GM12878 (cell line): ENCODE data around the gene CTIF. TPM values are rescaled to one million over a fixed set of nuclear protein-coding genes. Genes with fewer than 3 reads are reported as not detected.

ENCODE experiments used
- ATAC-seq: fragments of 200-7000 bp; cut with Tn5 transposase; 3 replicates; pipeline ENCODE4 v1.9.1; 2020; ENCODE audit warnings: mild to moderate bottlenecking, moderate library complexity
- BruUV-seq: library from RNA; stranded (reverse); fragments of 400-500 nt; replicated peaks from 2 replicates; lab custom pipeline; 2021; lab: Mats Ljungman, UMichigan
- CTCF ChIA-PET: fragments of 300-600 bp; sonication (Branson Sonifier 250); formaldehyde crosslinking; extraction: SDS; loops from one replicate; lab custom pipeline; 2021; ENCODE audit warnings: inconsistent platforms; lab: Yijun Ruan, JAX
- POLR2A ChIA-PET: fragments of 350-600 bp; formaldehyde crosslinking; extraction: SDS; loops from one replicate; lab custom pipeline; 2021; ENCODE audit warnings: inconsistent platforms; lab: Charles Lee
- RAD21 ChIA-PET: fragments of 300-600 bp; sonication (Branson Sonifier 250); formaldehyde crosslinking; loops from one replicate; lab custom pipeline; 2023; ENCODE audit warnings: antibody characterized with exemption; ENCODE audit not compliant: unreplicated experiment; lab: Charles Lee
- SMC1A ChIA-PET: fragments of 300-600 bp; sonication (Branson Sonifier 250); formaldehyde crosslinking; loops from one replicate; lab custom pipeline; 2023; ENCODE audit not compliant: unreplicated experiment, uncharacterized antibody; lab: Charles Lee
- DNase-seq: peaks from one replicate; pipeline ENCODE4 v3.0.0-alpha.2; 2011; ENCODE audit warnings: low read depth, low spot score
- FAIRE-seq: peaks from 3 replicates; lab custom pipeline; 2011; peaks lifted over from hg19 to GRCh38; lab: Jason Lieb, UNC
- H2AFZ ChIP-seq: 2 replicates; pipeline ENCODE4 v1.6.0; 2011; ENCODE audit warnings: low read depth, low read length, control low read depth; ENCODE audit not compliant: control insufficient read depth
- H3K27ac ChIP-seq: 2 replicates; pipeline ENCODE4 v1.5.1; 2011; ENCODE audit warnings: control low read depth; ENCODE audit not compliant: control insufficient read depth, insufficient read depth
- H3K27me3 ChIP-seq, 2 experiments: replicated peaks in 1 of 2; 2 replicates each; pipeline versions ENCODE4 v1.6.0 to v1.6.1; 2011; ENCODE audit warnings: low read length in 1 of 2; ENCODE audit not compliant: control insufficient read depth in 2 of 2, insufficient read depth in 2 of 2
- H3K36me3 ChIP-seq, 2 experiments: 2 replicates each; pipeline ENCODE4 v1.5.1; 2011; ENCODE audit warnings: low read length in 1 of 2; ENCODE audit not compliant: control insufficient read depth in 2 of 2, insufficient read depth in 2 of 2
- H3K4me1 ChIP-seq: 2 replicates; pipeline ENCODE4 v1.6.1; 2011; ENCODE audit warnings: mild to moderate bottlenecking, low read length, moderate library complexity, mixed read lengths; ENCODE audit not compliant: control insufficient read depth, insufficient read depth
- H3K4me2 ChIP-seq: 2 replicates; pipeline ENCODE4 v1.6.0; 2011; ENCODE audit warnings: control low read depth; ENCODE audit not compliant: control insufficient read depth, insufficient read depth
- H3K4me3 ChIP-seq: fragments of 200-600 bp; sonication (generic); 2 replicates; pipeline ENCODE4 v1.5.1; 2016
- H3K79me2 ChIP-seq: 2 replicates; pipeline ENCODE4 v1.6.0; 2011; ENCODE audit warnings: low read length; ENCODE audit not compliant: control insufficient read depth, insufficient read depth
- H3K9ac ChIP-seq: 2 replicates; pipeline ENCODE4 v1.8.0; 2011; ENCODE audit warnings: low read length, control low read depth, mixed read lengths; ENCODE audit not compliant: control insufficient read depth, insufficient read depth
- H3K9me3 ChIP-seq: replicated peaks from 3 replicates; pipeline ENCODE4 v1.5.1; 2011; ENCODE audit warnings: mild to moderate bottlenecking, low read length; ENCODE audit not compliant: control insufficient read depth, insufficient read depth
- H4K20me1 ChIP-seq: 2 replicates; pipeline ENCODE4 v1.6.0; 2011; ENCODE audit not compliant: control insufficient read depth, insufficient read depth
- CEBPB ChIP-seq, 2 experiments: fragments of 150-350 bp in 1 of 2; IDR thresholded peaks; 2 replicates each; pipeline ENCODE4 v1.6.1; 2012 to 2014; ENCODE audit warnings: low read depth in 2 of 2, low read length in 2 of 2, borderline replicate concordance in 1 of 2, inconsistent platforms in 1 of 2
- CEBPZ ChIP-seq: fragments of 150-350 bp; IDR thresholded peaks from 2 replicates; pipeline ENCODE4 v1.6.1; 2016; ENCODE audit warnings: low read depth, low read length
- CHD1 ChIP-seq: IDR thresholded peaks from 2 replicates; pipeline ENCODE4 v1.6.1; 2012; ENCODE audit warnings: low read depth, low read length, improper control_type of control experiment
- FOXK2 ChIP-seq: fragments of 450-650 bp; IDR thresholded peaks from 2 replicates; pipeline ENCODE4 v1.6.1; 2017; ENCODE audit warnings: mild to moderate bottlenecking, moderate library complexity
- MXI1 ChIP-seq: fragments of 150-350 bp; IDR thresholded peaks from 2 replicates; pipeline ENCODE4 v1.6.1; 2011; ENCODE audit warnings: low read depth, mild to moderate bottlenecking, inconsistent platforms, low read length, improper control_type of control experiment
- PAX8 ChIP-seq: fragments of 450-650 bp; IDR thresholded peaks from 2 replicates; pipeline ENCODE4 v1.6.1; 2017; ENCODE audit warnings: mild to moderate bottlenecking, moderate library complexity
- RAD21 ChIP-seq: IDR thresholded peaks from 2 replicates; pipeline ENCODE4 v1.6.1; 2011; ENCODE audit warnings: mild to moderate bottlenecking, low read depth, low read length, moderate library complexity; ENCODE audit not compliant: insufficient read depth
- RUNX3 ChIP-seq: IDR thresholded peaks from 2 replicates; pipeline ENCODE4 v1.6.1; 2012; ENCODE audit warnings: low read length, inconsistent platforms
- SREBF1 ChIP-seq: IDR thresholded peaks from 2 replicates; pipeline ENCODE4 v1.6.1; 2012; ENCODE audit warnings: mild to moderate bottlenecking, low read length
- WGBS: methylation state at CpG from one replicate; pipeline ENCODE4 v1.1.6; 2016; ENCODE audit warnings: low lambda C conversion rate; ENCODE audit not compliant: insufficient replicate concordance, insufficient coverage; ENCODE audit errors: missing lambda C conversion rate; 5-methylcytosine and 5-hydroxymethylcytosine counted together
- in situ Hi-C: fragments of 300-500 bp; cut with MboI; formaldehyde crosslinking; loops from 9 replicates; pipeline ENCODE4 v1.14.3; 2018; ENCODE audit warnings: mixed read lengths
- intact Hi-C: fragments of 100-400 bp; cut with micrococcal nuclease; formaldehyde crosslinking; loops from one replicate; pipeline ENCODE4 v1.14.2; 2022; ENCODE audit not compliant: unreplicated experiment
- polyA plus RNA-seq, 11 experiments: library from polyadenylated mRNA; depleted of rRNA in 4 of 11; unstranded in 6 of 11; stranded (reverse) in 5 of 11; fragments of >200 nt; fragmentation: Nextera tagmentation in 4 of 11; fragmentation: Illumina TruSeq in 1 of 11; extraction: Ambion mirVana in 4 of 11; extraction: Trizol in 1 of 11; gene quantifications; 1 replicate in 1 of 11; 2 replicates in 10 of 11; pipeline versions ENCODE4 v1.2.1 to v1.2.3, GENCODE V29; 2011 to 2016; ENCODE audit warnings: inconsistent platforms in 2 of 11, missing spikeins in 2 of 11, low read depth in 1 of 11
- total RNA-seq, 4 experiments: library from RNA; depleted of rRNA in 3 of 4; stranded (reverse); fragments of >200 nt in 3 of 4; fragmentation: Illumina TruSeq in 1 of 4; extraction: Trizol in 1 of 4; gene quantifications; 2 replicates each; pipeline versions ENCODE4 v1.2.1 to v1.2.3, GENCODE V29; 2013 to 2021

Gene CTIF
- total and polyA plus RNA-seq, 10 of the 15 experiments (the other 5 are each of a cell fraction or from before 2014, with no cell fraction given), result 0.06 to 11.6 (median 2.5) TPM

DNA sequence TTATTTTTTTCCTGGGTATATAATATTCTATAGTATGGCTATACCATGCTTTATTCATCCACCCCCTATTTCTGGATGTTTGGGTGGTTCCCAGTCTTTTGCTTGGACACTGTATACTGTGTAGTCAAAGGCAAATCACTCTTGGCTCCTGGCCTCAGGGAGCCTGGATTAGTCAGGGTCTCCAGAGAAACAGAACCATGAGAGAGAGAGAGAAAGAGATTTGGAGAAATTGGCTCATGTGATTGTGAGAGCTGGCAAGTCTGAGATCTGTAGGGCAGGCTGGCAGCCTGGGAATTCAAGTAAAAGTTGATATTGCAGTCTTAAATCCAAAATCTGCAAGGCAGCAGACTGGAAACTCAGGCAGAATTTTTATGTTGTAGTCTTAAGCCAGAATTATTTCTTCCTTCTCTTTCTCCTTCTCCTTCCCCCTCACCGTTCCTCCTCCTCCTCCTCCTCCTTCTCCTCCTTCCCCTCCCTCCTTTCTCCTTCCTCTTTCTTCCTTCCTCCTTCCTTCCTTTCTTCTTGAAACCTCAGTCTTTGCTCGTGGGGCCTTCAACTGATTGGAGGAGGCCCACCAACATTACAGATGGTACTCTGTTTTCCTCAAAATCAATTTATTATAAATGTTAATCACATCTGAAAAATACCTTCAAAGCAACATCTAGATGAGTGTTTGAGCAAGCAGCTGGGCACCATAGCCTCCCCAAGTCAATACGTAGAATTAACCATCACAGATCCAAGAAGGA lies 33.0 kb downstream of the CTIF start:
- Histone ChIP-seq H3K9me3 (no peaks in the 10 kb centered on the region; the same call in 2 of the 3 replicates), H4K20me1 (no peaks in the 10 kb centered on the region)
- no peak for FAIRE-seq

DNA sequence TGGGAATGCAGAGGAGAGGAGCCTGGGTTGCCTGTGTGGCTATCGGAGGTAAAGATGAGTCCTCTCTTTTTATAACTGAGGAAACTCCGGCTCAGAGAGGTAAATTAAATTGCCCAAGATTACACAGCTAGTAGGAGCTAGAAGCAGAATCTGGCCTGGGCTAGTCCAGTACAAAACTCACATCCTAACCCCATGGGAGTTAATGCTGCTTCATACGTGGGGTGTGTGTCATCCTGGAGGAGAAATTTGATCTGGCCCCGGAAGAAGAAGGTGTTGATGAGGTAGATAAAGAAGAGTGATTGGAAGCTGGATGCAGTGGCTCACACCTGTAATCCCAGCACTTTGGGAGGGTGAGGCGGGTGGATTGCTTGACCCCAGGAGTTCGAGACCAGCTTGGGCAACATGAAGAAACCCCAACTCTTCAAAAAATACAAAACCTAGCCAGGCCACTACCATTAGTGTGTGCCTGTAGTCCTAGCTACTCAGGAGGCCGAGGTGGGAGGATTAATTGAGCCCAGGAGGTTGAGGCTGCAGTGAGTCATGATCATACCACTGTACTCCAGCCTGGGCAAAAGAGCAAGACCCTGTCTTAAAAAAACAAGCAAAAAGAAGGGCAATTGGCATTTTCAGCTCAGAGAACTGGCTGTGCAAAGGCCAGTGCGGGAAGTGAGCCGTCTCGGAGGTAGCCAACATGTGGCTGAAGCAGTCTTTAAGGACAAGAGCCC lies 33.7 kb downstream of the CTIF start:
- no peak overlapping the region for H3K4me2 ChIP-seq
- BruUV-seq, result no TSS peak
- no peak overlapping the region for H2AFZ ChIP-seq
- intact Hi-C loops (no loop called here), in situ Hi-C loops (no loop called here)
- ChIA-PET RAD21 (no interaction called here), SMC1A (no interaction called here), CTCF (no interaction called here), POLR2A (no interaction called here)
- no peak overlapping the region for H3K4me3 ChIP-seq
- H3K9ac ChIP-seq, result no peak overlapping the region
- no peak overlapping the region for H3K27ac ChIP-seq
- H3K4me1 ChIP-seq, result no peaks in the 10 kb centered on the region
- no peaks in the 10 kb centered on the region for H4K20me1 ChIP-seq
- ATAC-seq (no peak), FAIRE-seq (no peak), DNase-seq (no peak)
- H3K79me2 ChIP-seq, result no peaks in the 10 kb centered on the region
- H3K9me3 ChIP-seq, result no peaks in the 10 kb centered on the region; the same call in 2 of the 3 replicates
- TF ChIP-seq PAX8, result no peak
- TF ChIP-seq MXI1, result no peak
- TF ChIP-seq FOXK2, result no peak
- no peak for TF ChIP-seq RAD21
- no peak for TF ChIP-seq CHD1
- TF ChIP-seq CEBPZ, result no peak
- no peak for TF ChIP-seq RUNX3
- no peak for TF ChIP-seq SREBF1
- WGBS, result 64% methylated on average over 10 of the region's 10 CpGs
- H3K36me3 ChIP-seq, result no peaks in the 10 kb centered on the region
- no peaks in the 10 kb centered on the region for H3K27me3 ChIP-seq

More for the DNA sequence above, 33.0 kb downstream of the CTIF start:
- Histone ChIP-seq H3K27ac (no peak overlapping the region), H3K27me3 (no peaks in the 10 kb centered on the region), H3K4me2 (no peak overlapping the region), H3K36me3 (no peaks in the 10 kb centered on the region), H3K9ac (no peak overlapping the region), H3K4me3 (no peak overlapping the region), H3K4me1 (no peaks in the 10 kb centered on the region), H3K79me2 (no peaks in the 10 kb centered on the region), H2AFZ (no peak overlapping the region)
- ChIA-PET CTCF (no interaction called here), RAD21 (no interaction called here), POLR2A (no interaction called here), SMC1A (no interaction called here)
- ATAC-seq, result no peak
- DNase-seq, result no peak
- no TSS peak for BruUV-seq
- in situ Hi-C loops (no loop called here), intact Hi-C loops (no loop called here)
- no peak for TF ChIP-seq CEBPB (IDR thresholded peaks at IDR 0.05; ENCODE audit: borderline replicate concordance in 1 of 2, low read depth in 2 of 2, low read length in 2 of 2)
- 44% methylated on average over 3 of the region's 3 CpGs for WGBS
